Caco-2 (cell line): ENCODE measurements around the gene PPIL1. TPM values are rescaled to one million over a fixed set of nuclear protein-coding genes. Genes with fewer than 3 reads are reported as not detected.

Source experiments
- BruUV-seq: library from RNA; stranded (reverse); fragments of 400-500 nt; replicated peaks from 2 replicates; lab custom pipeline; 2021; lab: Mats Ljungman, UMichigan
- CTCF ChIA-PET: fragments of 300-600 bp; sonication (Branson Sonifier 250); formaldehyde crosslinking; loops from one replicate; lab custom pipeline; 2022; ENCODE audit warnings: antibody characterized with exemption; lab: Charles Lee
- POLR2A ChIA-PET: fragments of 300-600 bp; sonication (Branson Sonifier 250); formaldehyde crosslinking; loops from one replicate; lab custom pipeline; 2022; ENCODE audit warnings: antibody characterized with exemption; lab: Charles Lee
- DNase-seq, 2 experiments: peaks; one replicate each; pipeline versions ENCODE4 v3.0.0 to v3.0.0-alpha.2; 2020 to 2022
- H3K27me3 ChIP-seq: replicated peaks from 2 replicates; pipeline ENCODE4 v1.6.0; 2011; ENCODE audit warnings: low read length; ENCODE audit not compliant: control insufficient read depth, insufficient read depth
- H3K36me3 ChIP-seq: 2 replicates; pipeline ENCODE4 v1.5.1; 2011; ENCODE audit warnings: low read length; ENCODE audit not compliant: control insufficient read depth, insufficient read depth
- H3K4me1 ChIP-seq: fragments of 250-450 bp; sonication (Bioruptor Pico); 2 replicates; pipeline ENCODE4 v1.5.1; 2020; ENCODE audit warnings: mild to moderate bottlenecking
- H3K4me3 ChIP-seq: 2 replicates; pipeline ENCODE4 v1.5.1; 2011; ENCODE audit warnings: low read depth, mild to moderate bottlenecking, control low read depth, low read length
- H3K9me3 ChIP-seq: fragments of 250-450 bp; sonication (Bioruptor Pico); 2 replicates; pipeline ENCODE4 v1.5.1; 2020; ENCODE audit warnings: mild to moderate bottlenecking, moderate library complexity
- H3K27ac Mint-ChIP-seq: one replicate; pipeline ENCODE4 v1.8.0; 2022; ENCODE audit warnings: mixed read lengths; ENCODE audit not compliant: unreplicated experiment
- H3K27me3 Mint-ChIP-seq: one replicate; pipeline ENCODE4 v1.8.0; 2022; ENCODE audit warnings: mixed read lengths; ENCODE audit not compliant: insufficient read depth, unreplicated experiment
- H3K36me3 Mint-ChIP-seq: one replicate; pipeline ENCODE4 v1.8.0; 2022; ENCODE audit warnings: mild to moderate bottlenecking, mixed read lengths; ENCODE audit not compliant: insufficient read depth, unreplicated experiment
- H3K4me1 Mint-ChIP-seq: one replicate; pipeline ENCODE4 v1.8.0; 2022; ENCODE audit warnings: low read depth, mixed read lengths; ENCODE audit not compliant: unreplicated experiment
- H3K4me3 Mint-ChIP-seq: one replicate; pipeline ENCODE4 v1.8.0; 2022; ENCODE audit warnings: mild to moderate bottlenecking, moderate library complexity, mixed read lengths; ENCODE audit not compliant: unreplicated experiment
- H3K9me3 Mint-ChIP-seq: one replicate; pipeline ENCODE4 v1.8.0; 2022; ENCODE audit warnings: mixed read lengths; ENCODE audit not compliant: unreplicated experiment
- CTCF ChIP-seq, 2 experiments: fragments of 200-600 bp in 1 of 2; IDR thresholded peaks; 1 replicate in 1 of 2; 2 replicates in 1 of 2; pipeline versions ENCODE4 v1.5.1 to v1.8.0; 2011 to 2022; ENCODE audit warnings: antibody characterized with exemption in 1 of 2, control low read depth in 1 of 2, inconsistent platforms in 1 of 2, low read depth in 1 of 2, low read length in 1 of 2, mild to moderate bottlenecking in 1 of 2, moderate library complexity in 1 of 2; ENCODE audit not compliant: insufficient read depth in 1 of 2, severe bottlenecking in 1 of 2, unreplicated experiment in 1 of 2
- intact Hi-C: fragments of 100-400 bp; cut with micrococcal nuclease; formaldehyde crosslinking; loops from one replicate; pipeline ENCODE4 v1.10.0; 2022; ENCODE audit not compliant: unreplicated experiment
- total RNA-seq: library from RNA; stranded (reverse); gene quantifications from 2 replicates; pipeline ENCODE4 v1.2.3, GENCODE V29; 2022

PPIL1 gene
- total RNA-seq, 1 experiment from 2014 or later, result 61.2 TPM

- intact Hi-C loops, result no loop called here
- Histone ChIP-seq H3K27me3 (no peaks in the 10 kb centered on the region), H3K36me3 (no peaks in the 10 kb centered on the region), H3K9me3 (no peaks in the 10 kb centered on the region), H3K4me1 (peaks cover 10% of the 10 kb centered on the region), H3K4me3 (no peak overlapping the region)
- BruUV-seq, result no TSS peak
- DNase-seq, result no peak
- Mint-ChIP-seq H3K36me3 (no peaks in the 10 kb centered on the region), H3K27me3 (no peaks in the 10 kb centered on the region), H3K27ac (no peak overlapping the region), H3K4me1 (peaks cover 16% of the 10 kb centered on the region), H3K4me3 (no peak overlapping the region), H3K9me3 (no peaks in the 10 kb centered on the region)
- CTCF ChIA-PET, result no interaction called here
- POLR2A ChIA-PET, result no interaction called here
- TF ChIP-seq CTCF (IDR thresholded peaks at IDR 0.05; ENCODE audit: insufficient read depth in 1 of 2, low read depth in 1 of 2, low read length in 1 of 2, severe bottlenecking in 1 of 2, unreplicated experiment in 1 of 2), result no peak
Measured at GRCh38 chr6:36818756-36819155, 55.8 kb downstream of the PPIL1 start.

- ChIA-PET POLR2A (no interaction called here), CTCF (no interaction called here)
- intact Hi-C loops, result no loop called here
- Mint-ChIP-seq H3K27me3 (no peaks in the 10 kb centered on the region), H3K9me3 (no peaks in the 10 kb centered on the region), H3K27ac (no peak overlapping the region), H3K4me1 (peaks cover 16% of the 10 kb centered on the region), H3K4me3 (no peak overlapping the region), H3K36me3 (no peaks in the 10 kb centered on the region)
- no peaks in the 10 kb centered on the region for H3K27me3 ChIP-seq
- DNase-seq, result no peak
- no peaks in the 10 kb centered on the region for H3K36me3 ChIP-seq
- H3K9me3 ChIP-seq, result no peaks in the 10 kb centered on the region
- no peak for TF ChIP-seq CTCF (IDR thresholded peaks at IDR 0.05; ENCODE audit: insufficient read depth in 1 of 2, low read depth in 1 of 2, low read length in 1 of 2, severe bottlenecking in 1 of 2, unreplicated experiment in 1 of 2)
- no peak overlapping the region for H3K4me3 ChIP-seq
- BruUV-seq, result no TSS peak
- peaks cover 10% of the 10 kb centered on the region for H3K4me1 ChIP-seq
Measured at GRCh38 chr6:36817847-36818246, 56.8 kb downstream of the PPIL1 start.

DNA sequence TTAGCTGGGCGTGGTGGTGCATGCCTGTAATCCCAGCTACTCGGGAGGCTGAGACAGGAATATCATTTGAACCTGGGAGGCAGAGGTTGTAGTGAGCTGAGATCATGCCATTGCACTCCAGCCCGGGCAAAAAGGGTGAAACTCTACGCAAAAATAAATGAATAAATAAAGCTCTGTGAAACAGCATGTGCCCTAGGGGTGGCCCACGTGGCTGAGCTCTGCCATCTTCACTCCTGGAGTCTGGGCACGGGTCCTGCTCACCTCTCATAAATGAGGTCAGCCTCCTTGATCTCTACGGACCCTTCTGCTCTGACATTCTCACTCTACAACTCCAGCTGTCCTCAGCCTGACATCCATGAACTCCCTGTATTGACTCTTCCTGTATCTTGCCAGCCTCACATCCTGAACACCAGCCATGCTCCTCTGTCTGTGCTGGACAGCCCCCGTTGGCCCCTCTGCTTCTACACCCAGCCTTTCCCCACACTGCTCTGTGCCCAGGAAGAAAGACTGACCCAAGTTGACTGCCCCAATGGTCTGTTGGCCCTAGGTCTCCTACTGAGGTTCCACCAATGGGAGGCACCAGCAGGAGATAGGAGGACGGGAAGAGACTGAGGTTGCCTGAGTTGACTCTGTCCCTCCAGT lies 57.3 kb downstream of the PPIL1 start:
- H3K9me3 ChIP-seq, result no peaks in the 10 kb centered on the region
- peaks cover 10% of the 10 kb centered on the region for H3K4me1 ChIP-seq
- DNase-seq, result no peak
- H3K27me3 ChIP-seq, result no peaks in the 10 kb centered on the region
- H3K36me3 ChIP-seq, result no peaks in the 10 kb centered on the region
- Mint-ChIP-seq H3K36me3 (no peaks in the 10 kb centered on the region), H3K4me3 (no peak overlapping the region), H3K4me1 (peaks cover 16% of the 10 kb centered on the region), H3K27ac (no peak overlapping the region), H3K9me3 (no peaks in the 10 kb centered on the region), H3K27me3 (no peaks in the 10 kb centered on the region)
- H3K4me3 ChIP-seq, result no peak overlapping the region
- BruUV-seq, result no TSS peak
- intact Hi-C loops, result no loop called here
- ChIA-PET CTCF (no interaction called here), POLR2A (no interaction called here)
- TF ChIP-seq CTCF (IDR thresholded peaks at IDR 0.05; ENCODE audit: insufficient read depth in 1 of 2, low read depth in 1 of 2, low read length in 1 of 2, severe bottlenecking in 1 of 2, unreplicated experiment in 1 of 2), result no peak
